HEK293T (cell line): ENCODE results near the gene CYP39A1.

Experiments used
- CTCF ChIA-PET: fragments of 350-600 bp; formaldehyde crosslinking; extraction: SDS; loops from one replicate; lab custom pipeline; 2021; ENCODE audit warnings: antibody characterized with exemption, inconsistent platforms; lab: Yijun Ruan, JAX
- POLR2A ChIA-PET: fragments of 350-600 bp; formaldehyde crosslinking; extraction: SDS; loops from one replicate; lab custom pipeline; 2020; ENCODE audit warnings: antibody characterized with exemption, inconsistent platforms; lab: Yijun Ruan, JAX
- DNase-seq: peaks from one replicate; pipeline ENCODE4 v3.0.0; 2012; ENCODE audit warnings: mixed read lengths; ENCODE audit errors: extremely low spot score
- BHLHE40 ChIP-seq: fragments of 450-650 bp; IDR thresholded peaks from 2 replicates; pipeline ENCODE4 v1.6.1; 2016; ENCODE audit warnings: mild to moderate bottlenecking, moderate library complexity, borderline replicate concordance
- CTBP1 ChIP-seq: fragments of 450-650 bp; IDR thresholded peaks from 2 replicates; pipeline ENCODE4 v1.6.1; 2016; ENCODE audit warnings: borderline replicate concordance
- ELF4 ChIP-seq: fragments of 450-650 bp; IDR thresholded peaks from 2 replicates; pipeline ENCODE4 v1.6.1; 2017; ENCODE audit warnings: antibody characterized with exemption
- FOXA1 ChIP-seq: fragments of 450-650 bp; IDR thresholded peaks from 2 replicates; pipeline ENCODE4 v1.6.1; 2016; ENCODE audit warnings: mild to moderate bottlenecking
- FOXM1 ChIP-seq: fragments of 450-650 bp; IDR thresholded peaks from 2 replicates; pipeline ENCODE4 v1.6.1; 2017; ENCODE audit warnings: mild to moderate bottlenecking, borderline replicate concordance
- L3MBTL2 ChIP-seq: fragments of 450-650 bp; conservative IDR thresholded peaks from 2 replicates; pipeline ENCODE4 v1.6.1; 2016; ENCODE audit warnings: mild to moderate bottlenecking
- NFRKB ChIP-seq: fragments of 450-650 bp; IDR thresholded peaks from 2 replicates; pipeline ENCODE4 v1.6.1; 2016; ENCODE audit warnings: mild to moderate bottlenecking, moderate library complexity
- SP1 ChIP-seq: fragments of 450-650 bp; IDR thresholded peaks from 2 replicates; pipeline ENCODE4 v1.6.1; 2017
- SUZ12 ChIP-seq: fragments of 450-650 bp; IDR thresholded peaks from 2 replicates; pipeline ENCODE4 v1.6.1; 2016; ENCODE audit warnings: mild to moderate bottlenecking
- TARDBP ChIP-seq: fragments of 450-650 bp; IDR thresholded peaks from 2 replicates; pipeline ENCODE4 v1.6.1; 2016
- ZNF384 ChIP-seq: fragments of 450-650 bp; IDR thresholded peaks from 2 replicates; pipeline ENCODE4 v1.6.1; 2016
- TF ChIP-seq, protein P1 (sequence below): fragments of 450-650 bp; IDR thresholded peaks from 2 replicates; pipeline ENCODE4 v1.6.1; 2016

CYP39A1 gene

DNA sequence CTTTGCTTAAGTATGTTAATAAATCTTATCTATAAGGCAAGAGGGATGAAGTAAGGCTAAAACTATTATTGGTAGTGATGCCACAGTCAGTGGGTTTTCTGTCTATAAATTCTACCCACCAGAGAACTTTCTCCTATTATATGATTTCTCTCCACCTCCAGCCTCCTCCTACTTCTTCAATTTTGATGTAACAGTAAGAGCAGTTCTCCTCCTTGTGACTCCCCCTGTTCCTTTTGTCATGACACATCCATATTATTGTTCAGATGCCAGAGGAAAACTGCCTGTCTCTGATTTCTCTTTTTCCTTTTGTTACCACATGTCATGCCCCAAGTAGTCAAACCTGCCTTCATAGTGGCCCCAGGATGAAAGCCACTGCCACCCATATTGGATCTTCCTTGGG lies 152.2 kb downstream of the CYP39A1 start:
- ChIA-PET POLR2A (no interaction called here), CTCF (no interaction called here)
- TF ChIP-seq SUZ12 (no peak), FOXM1 (no peak), NFRKB (no peak), ELF4 (no peak), BHLHE40 (no peak), ZNF384 (no peak), L3MBTL2 (no peak), FOXA1 (no peak), CTBP1 (no peak), TARDBP (no peak), SP1 (no peak)
- TF ChIP-seq, protein P1, sequence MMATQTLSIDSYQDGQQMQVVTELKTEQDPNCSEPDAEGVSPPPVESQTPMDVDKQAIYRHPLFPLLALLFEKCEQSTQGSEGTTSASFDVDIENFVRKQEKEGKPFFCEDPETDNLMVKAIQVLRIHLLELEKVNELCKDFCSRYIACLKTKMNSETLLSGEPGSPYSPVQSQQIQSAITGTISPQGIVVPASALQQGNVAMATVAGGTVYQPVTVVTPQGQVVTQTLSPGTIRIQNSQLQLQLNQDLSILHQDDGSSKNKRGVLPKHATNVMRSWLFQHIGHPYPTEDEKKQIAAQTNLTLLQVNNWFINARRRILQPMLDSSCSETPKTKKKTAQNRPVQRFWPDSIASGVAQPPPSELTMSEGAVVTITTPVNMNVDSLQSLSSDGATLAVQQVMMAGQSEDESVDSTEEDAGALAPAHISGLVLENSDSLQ: no peak
- DNase-seq: no peak
